Activated CD8-positive, alpha-beta T cell treated with anti-CD3 and anti-CD28 coated beads for 36 hours (primary cell): ENCODE data around the gene ASB2. TPM values are rescaled to one million over a fixed set of nuclear protein-coding genes. Genes with fewer than 3 reads are reported as not detected.

Experiments
- ATAC-seq: fragments of 200-7000 bp; cut with Tn5 transposase; one replicate; pipeline ENCODE4 v1.10.0; 2021; ENCODE audit warnings: mild to moderate bottlenecking, moderate library complexity
- CTCF ChIA-PET: fragments of 350-600 bp; sonication (Branson Sonifier 250); formaldehyde crosslinking; loops from one replicate; lab custom pipeline; 2021; ENCODE audit warnings: antibody characterized with exemption; lab: Charles Lee
- POLR2A ChIA-PET: fragments of 350-600 bp; sonication (Branson Sonifier 250); formaldehyde crosslinking; loops from one replicate; lab custom pipeline; 2021; ENCODE audit warnings: antibody characterized with exemption; lab: Charles Lee
- DNase-seq: peaks from one replicate; pipeline ENCODE4 v3.0.0-alpha.2; 2020
- H3K27ac Mint-ChIP-seq: one replicate; pipeline ENCODE4 v1.8.0; 2021; ENCODE audit warnings: mild to moderate bottlenecking, mixed read lengths
- H3K27me3 Mint-ChIP-seq: one replicate; pipeline ENCODE4 v1.8.0; 2021; ENCODE audit warnings: mixed read lengths
- H3K36me3 Mint-ChIP-seq: one replicate; pipeline ENCODE4 v1.8.0; 2021; ENCODE audit warnings: low read depth, mixed read lengths
- H3K4me1 Mint-ChIP-seq: one replicate; pipeline ENCODE4 v1.8.0; 2021; ENCODE audit warnings: low read depth, mixed read lengths
- H3K4me3 Mint-ChIP-seq: one replicate; pipeline ENCODE4 v1.8.0; 2021; ENCODE audit warnings: mild to moderate bottlenecking, moderate library complexity, mixed read lengths
- H3K9me3 Mint-ChIP-seq: one replicate; pipeline ENCODE4 v1.8.0; 2021; ENCODE audit warnings: mixed read lengths
- intact Hi-C: fragments of 100-400 bp; cut with micrococcal nuclease; formaldehyde crosslinking; loops from one replicate; pipeline ENCODE4 v1.10.0; 2022
- total RNA-seq, 2 experiments: library from RNA; stranded (reverse); gene quantifications; one replicate each; pipeline ENCODE4 v1.2.3, GENCODE V29; 2021
- TF ChIP-seq, protein P1 (sequence below): fragments of 200-600 bp; IDR thresholded peaks from one replicate; pipeline ENCODE4 v1.8.0; 2022; ENCODE audit warnings: antibody characterized with exemption, mild to moderate bottlenecking

ASB2 gene
- total RNA-seq, 2 experiments from 2014 or later, result 11.7 to 12.7 TPM

DNA sequence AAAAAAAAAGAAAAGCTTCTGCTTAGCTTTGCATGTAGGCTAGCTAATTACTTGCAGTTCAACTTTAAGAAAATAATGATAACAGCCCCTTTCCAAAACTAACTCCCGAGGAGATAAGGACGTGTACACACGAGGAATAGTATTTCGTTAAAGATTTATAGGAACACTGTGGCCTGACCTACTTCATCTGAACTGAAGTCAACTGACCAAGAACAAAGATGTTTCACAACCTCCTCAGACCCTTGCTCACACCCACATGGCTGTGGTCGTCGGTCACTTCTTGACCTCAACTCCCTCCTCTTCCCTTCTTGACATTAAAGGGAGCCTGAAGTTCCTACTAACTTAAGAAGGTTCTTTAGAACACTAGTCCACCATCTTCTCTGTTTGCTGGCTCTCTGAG, 74.6 kb downstream of the ASB2 start:
- TF ChIP-seq, protein P1, sequence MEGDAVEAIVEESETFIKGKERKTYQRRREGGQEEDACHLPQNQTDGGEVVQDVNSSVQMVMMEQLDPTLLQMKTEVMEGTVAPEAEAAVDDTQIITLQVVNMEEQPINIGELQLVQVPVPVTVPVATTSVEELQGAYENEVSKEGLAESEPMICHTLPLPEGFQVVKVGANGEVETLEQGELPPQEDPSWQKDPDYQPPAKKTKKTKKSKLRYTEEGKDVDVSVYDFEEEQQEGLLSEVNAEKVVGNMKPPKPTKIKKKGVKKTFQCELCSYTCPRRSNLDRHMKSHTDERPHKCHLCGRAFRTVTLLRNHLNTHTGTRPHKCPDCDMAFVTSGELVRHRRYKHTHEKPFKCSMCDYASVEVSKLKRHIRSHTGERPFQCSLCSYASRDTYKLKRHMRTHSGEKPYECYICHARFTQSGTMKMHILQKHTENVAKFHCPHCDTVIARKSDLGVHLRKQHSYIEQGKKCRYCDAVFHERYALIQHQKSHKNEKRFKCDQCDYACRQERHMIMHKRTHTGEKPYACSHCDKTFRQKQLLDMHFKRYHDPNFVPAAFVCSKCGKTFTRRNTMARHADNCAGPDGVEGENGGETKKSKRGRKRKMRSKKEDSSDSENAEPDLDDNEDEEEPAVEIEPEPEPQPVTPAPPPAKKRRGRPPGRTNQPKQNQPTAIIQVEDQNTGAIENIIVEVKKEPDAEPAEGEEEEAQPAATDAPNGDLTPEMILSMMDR, result no peak
- Mint-ChIP-seq H3K9me3 (no peaks in the 10 kb centered on the region), H3K4me3 (no peak overlapping the region), H3K27ac (no peak overlapping the region), H3K36me3 (no peaks in the 10 kb centered on the region), H3K27me3 (no peaks in the 10 kb centered on the region), H3K4me1 (no peaks in the 10 kb centered on the region)
- DNase-seq, result no peak
- intact Hi-C loops, result no loop called here
- ATAC-seq, result no peak
- ChIA-PET CTCF (no interaction called here), POLR2A (no interaction called here)

- TF ChIP-seq, protein P1, result no peak
- intact Hi-C loops, result no loop called here
- no peak overlapping the region for H3K4me3 Mint-ChIP-seq
- H3K27me3 Mint-ChIP-seq, result no peaks in the 10 kb centered on the region
- no peak overlapping the region for H3K27ac Mint-ChIP-seq
- H3K36me3 Mint-ChIP-seq, result no peaks in the 10 kb centered on the region
- ATAC-seq (no peak), DNase-seq (no peak)
- CTCF ChIA-PET, result interaction anchor here (1.1 kb wide), 1 partner anchor 138 kb away, joined by 4 read pairs; no protein-coding TSS in a partner anchor
- POLR2A ChIA-PET, result no interaction called here
- H3K4me1 Mint-ChIP-seq, result no peaks in the 10 kb centered on the region
- H3K9me3 Mint-ChIP-seq, result no peaks in the 10 kb centered on the region
Measured at GRCh38 chr14:93898731-93899130, 77.6 kb downstream of the ASB2 start.

DNA sequence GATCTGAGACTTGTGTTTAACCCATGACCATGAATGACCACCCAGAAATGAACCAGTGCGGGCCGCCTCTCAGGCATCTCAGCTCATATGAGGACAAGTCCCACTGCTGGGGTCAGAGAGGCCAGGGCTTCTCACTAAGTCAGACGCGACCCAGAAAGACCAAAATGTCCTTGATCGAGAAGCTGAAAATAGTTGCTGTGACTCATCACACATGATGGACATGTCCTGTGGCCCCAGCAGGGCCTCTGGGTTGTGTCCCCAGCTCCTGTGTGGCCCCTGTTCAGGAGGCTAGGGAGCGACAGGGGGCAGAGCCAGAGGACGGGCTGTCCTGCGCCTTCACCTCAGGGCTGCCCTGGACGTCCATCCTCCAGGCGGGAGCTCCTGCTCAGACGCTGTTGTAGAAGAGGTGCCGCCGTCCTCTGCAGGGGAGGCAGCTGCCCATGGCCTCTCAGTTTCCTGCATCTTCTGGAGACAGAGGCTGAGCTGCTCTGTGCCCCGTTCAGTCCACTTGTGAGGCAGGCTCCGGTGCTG, 78.2 kb downstream of the ASB2 start:
- Mint-ChIP-seq H3K4me1 (no peaks in the 10 kb centered on the region), H3K27me3 (no peaks in the 10 kb centered on the region), H3K36me3 (no peaks in the 10 kb centered on the region), H3K27ac (no peak overlapping the region), H3K4me3 (no peak overlapping the region), H3K9me3 (no peaks in the 10 kb centered on the region)
- TF ChIP-seq, protein P1, result no peak
- POLR2A ChIA-PET, result no interaction called here
- intact Hi-C loops, result no loop called here
- ATAC-seq, result no peak
- CTCF ChIA-PET, result interaction anchor here (0.8 to 2.5 kb wide), 4 partner anchors 9 to 242 kb away, joined by 3 to 6 read pairs (median 4); no protein-coding TSS in a partner anchor
- DNase-seq, result no peak

- ATAC-seq (no peak), DNase-seq (no peak)
- Mint-ChIP-seq H3K27ac (no peak overlapping the region), H3K27me3 (no peaks in the 10 kb centered on the region), H3K4me1 (no peaks in the 10 kb centered on the region), H3K9me3 (no peaks in the 10 kb centered on the region), H3K4me3 (no peak overlapping the region), H3K36me3 (no peaks in the 10 kb centered on the region)
- intact Hi-C loops, result no loop called here
- TF ChIP-seq, protein P1, result no peak
- ChIA-PET POLR2A (no interaction called here), CTCF (interaction anchor here (0.8 to 2.5 kb wide), 4 partner anchors 9 to 242 kb away, joined by 3 to 6 read pairs (median 4); no protein-coding TSS in a partner anchor)
Measured at GRCh38 chr14:93897476-93897845, 78.9 kb downstream of the ASB2 start.

- H3K27ac Mint-ChIP-seq, result no peak overlapping the region
- ATAC-seq, result no peak
- no peak for DNase-seq
- intact Hi-C loops, result no loop called here
- no peak overlapping the region for H3K4me3 Mint-ChIP-seq
- no peaks in the 10 kb centered on the region for H3K9me3 Mint-ChIP-seq
- no peaks in the 10 kb centered on the region for H3K36me3 Mint-ChIP-seq
- ChIA-PET POLR2A (no interaction called here), CTCF (interaction anchor here (0.7 to 2.0 kb wide), 5 partner anchors 42 to 254 kb away, joined by 3 to 10 read pairs (median 3); no protein-coding TSS in a partner anchor)
- TF ChIP-seq, protein P1, result no peak
- H3K27me3 Mint-ChIP-seq, result peaks cover 9% of the 10 kb centered on the region
- H3K4me1 Mint-ChIP-seq, result no peaks in the 10 kb centered on the region
Measured at GRCh38 chr14:93895023-93895604, 81.3 kb downstream of the ASB2 start.
